ENCODE results near the gene SIGLEC9.

The SIGLEC9 gene

GRCh38 chr19:51124729-51125128 lies at the start of gene SIGLEC9:
SIGLEC9 (plus strand) TSS chr19:51124906; CDS start chr19:51124975, 69 bp downstream.
- DNase-seq, result peak in 2 of 3 donors; percentile 64 to 75

- no peak for DNase-seq
These were observed 48.7 kb upstream of the SIGLEC9 start for GRCh38 chr19:51075998-51076397.

- no peak for DNase-seq
These were observed 48.0 kb upstream of the SIGLEC9 start for GRCh38 chr19:51076631-51077213.

GRCh38 chr19:51078104-51078503 lies 46.6 kb upstream of the SIGLEC9 start:
- DNase-seq, result no peak

GRCh38 chr19:51078731-51079130 lies 46.0 kb upstream of the SIGLEC9 start:
- no peak for DNase-seq

- DNase-seq, result no peak
These were observed 45.1 kb upstream of the SIGLEC9 start for GRCh38 chr19:51079481-51080110.

GRCh38 chr19:51081476-51081875 lies 43.2 kb upstream of the SIGLEC9 start:
- DNase-seq, result no peak

GRCh38 chr19:51082611-51083010 lies 42.1 kb upstream of the SIGLEC9 start, which contains the start of gene KLK14:
KLK14 (minus strand) TSS chr19:51082887; CDS start chr19:51082614, 273 bp downstream.
- DNase-seq, result no peak

- no peak for DNase-seq
These were observed 41.5 kb upstream of the SIGLEC9 start for GRCh38 chr19:51083181-51083580.

GRCh38 chr19:51083783-51084182 lies 40.9 kb upstream of the SIGLEC9 start:
- DNase-seq, result no peak

- no peak for DNase-seq
These were observed 40.2 kb upstream of the SIGLEC9 start for GRCh38 chr19:51084505-51084904.

- no peak for DNase-seq
These were observed 38.4 kb upstream of the SIGLEC9 start for GRCh38 chr19:51086153-51086850.

GRCh38 chr19:51089786-51090185 lies 34.9 kb upstream of the SIGLEC9 start:
- no peak for DNase-seq

- DNase-seq, result no peak
These were observed 34.2 kb upstream of the SIGLEC9 start for GRCh38 chr19:51090471-51090870.

- no peak for DNase-seq
These were observed 33.6 kb upstream of the SIGLEC9 start for GRCh38 chr19:51091126-51091525.

- DNase-seq, result no peak
These were observed 32.5 kb upstream of the SIGLEC9 start for GRCh38 chr19:51091895-51092873.

GRCh38 chr19:51093101-51093500 lies 31.6 kb upstream of the SIGLEC9 start:
- DNase-seq, result no peak

- DNase-seq, result no peak
These were observed 31.0 kb upstream of the SIGLEC9 start for GRCh38 chr19:51093510-51094345.

GRCh38 chr19:51094696-51095279 lies 29.9 kb upstream of the SIGLEC9 start:
- DNase-seq, result peak; percentile 40 to 65 (median 54)

- DNase-seq, result peak in 1 of 3 donors; percentile 21
These were observed 28.1 kb upstream of the SIGLEC9 start for GRCh38 chr19:51096473-51097165.

Data from suppressor macrophage treated with lipopolysaccharide for 1 hour (primary cell).